ENCODE measurements around the gene ADO.

- TF ChIP-seq CTCF (IDR thresholded peaks at IDR 0.05 in 8 of 11, conservative IDR thresholded peaks at IDR 0.05 in 3 of 11): no peak
- TF ChIP-seq POLR2A (IDR thresholded peaks at IDR 0.05): no peak
- TF ChIP-seq POLR2AphosphoS5 (IDR thresholded peaks at IDR 0.05): no peak
Measured at GRCh38 chr10:62760401-62760800, 44.1 kb upstream of the ADO start.
